Endothelial cell of umbilical vein (primary cell): Measurements from ENCODE around the gene KAT6B.

Source experiments
- CTCF ChIP-seq, 2 donors: IDR thresholded peaks; 1 replicate in 1 of 2; 2 replicates in 1 of 2; pipeline ENCODE4 v1.5.1; 2011; ENCODE audit warnings: low read length in 2 of 2, mild to moderate bottlenecking in 2 of 2, moderate library complexity in 2 of 2, control low read depth in 1 of 2, inconsistent platforms in 1 of 2, low read depth in 1 of 2; ENCODE audit not compliant: insufficient read depth in 1 of 2; ENCODE audit errors: extremely low read depth in 1 of 2
- EZH2 ChIP-seq: IDR thresholded peaks from 2 replicates; pipeline ENCODE4 v1.6.1; 2012; ENCODE audit warnings: borderline replicate concordance, low read depth, mild to moderate bottlenecking, moderate library complexity, low read length, inconsistent platforms; ENCODE audit not compliant: severe bottlenecking
- POLR2A ChIP-seq: IDR thresholded peaks from 2 replicates; pipeline ENCODE4 v1.6.1; 2012; ENCODE audit warnings: low read depth, mild to moderate bottlenecking, control low read depth, low read length

GRCh38 chr10:74871595-74872382, 45.4 kb downstream of the KAT6B start:
- TF ChIP-seq CTCF (IDR thresholded peaks at IDR 0.05; ENCODE audit: extremely low read depth in 1 of 2, insufficient read depth in 1 of 2, low read depth in 1 of 2, low read length in 2 of 2) = no peak
- TF ChIP-seq EZH2 = no peak
- no peak for TF ChIP-seq POLR2A
